Natural killer cell treated with Interleukin-12 subunit alpha and Interleukin-12 subunit beta and Interleukin-15 and Interleukin-18, amount 100 ng/mL, for 72 hours (primary cell): ENCODE measurements around the gene ERG28. TPM values are rescaled to one million over a fixed set of nuclear protein-coding genes. Genes with fewer than 3 reads are reported as not detected.

Source experiments
- ATAC-seq, 2 donors: fragments of 150-1000 bp; cut with Tn5 transposase in 1 of 2; sonication (Bioruptor Pico), chemical (Tn5 transposase) in 1 of 2; 2 replicates each; pipeline ENCODE4 v1.10.0; 2021
- DNase-seq: peaks from one replicate; pipeline ENCODE4 v3.0.0; 2022; ENCODE audit warnings: low spot score
- H3K27ac Mint-ChIP-seq, 2 donors: 1 replicate in 1 of 2; 2 replicates in 1 of 2; pipeline ENCODE4 v1.8.0; 2022; ENCODE audit warnings: mixed read lengths in 2 of 2, mild to moderate bottlenecking in 1 of 2, moderate library complexity in 1 of 2
- H3K27me3 Mint-ChIP-seq, 2 donors: 1 replicate in 1 of 2; 2 replicates in 1 of 2; pipeline ENCODE4 v1.8.0; 2022; ENCODE audit warnings: mixed read lengths in 2 of 2
- H3K36me3 Mint-ChIP-seq: one replicate; pipeline ENCODE4 v1.8.0; 2022; ENCODE audit warnings: mixed read lengths
- H3K4me1 Mint-ChIP-seq, 2 donors: 1 replicate in 1 of 2; 2 replicates in 1 of 2; pipeline ENCODE4 v1.8.0; 2022; ENCODE audit warnings: low read depth in 2 of 2, mixed read lengths in 2 of 2, mild to moderate bottlenecking in 1 of 2
- H3K4me3 Mint-ChIP-seq: one replicate; pipeline ENCODE4 v1.8.0; 2022; ENCODE audit warnings: mixed read lengths
- H3K9me3 Mint-ChIP-seq: 2 replicates; pipeline ENCODE4 v1.8.0; 2022; ENCODE audit warnings: mixed read lengths
- total RNA-seq, 2 donors: library from RNA; stranded (reverse); gene quantifications; one replicate each; pipeline ENCODE4 v1.2.3, GENCODE V29; 2022

ERG28 gene
- total RNA-seq, 2 donors from 2014 or later = 17.8 to 18.3 TPM

GRCh38 chr14:75626863-75627262, 33.8 kb downstream of the ERG28 start:
- Mint-ChIP-seq H3K36me3 (no peaks in the 10 kb centered on the region), H3K27me3 (no peaks in the 10 kb centered on the region), H3K4me3 (no peak overlapping the region), H3K9me3 (no peaks in the 10 kb centered on the region), H3K27ac (no peak overlapping the region), H3K4me1 (no peaks in the 10 kb centered on the region)
- ATAC-seq (no peak), DNase-seq (no peak)

DNA sequence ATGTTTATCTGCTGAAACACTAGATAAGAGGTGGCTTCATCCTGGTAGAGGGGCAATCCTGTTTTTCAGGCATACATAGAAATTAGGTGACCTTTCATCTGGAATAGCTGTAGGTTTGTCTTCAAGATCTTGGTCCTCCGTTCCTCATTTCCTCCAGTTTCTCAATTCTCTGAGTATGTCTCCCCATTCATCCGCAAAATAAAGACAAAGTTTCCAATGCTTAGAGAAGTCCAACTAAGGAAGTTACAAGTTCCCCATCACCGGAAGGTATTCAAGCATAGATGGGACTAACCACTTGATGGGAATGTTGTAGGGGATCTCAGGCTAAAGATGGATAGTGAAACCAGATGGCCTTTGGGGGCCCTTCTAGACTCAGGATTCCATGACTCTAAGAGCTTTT, 34.3 kb downstream of the ERG28 start:
- H3K27ac Mint-ChIP-seq = no peak overlapping the region
- ATAC-seq = no peak
- no peaks in the 10 kb centered on the region for H3K9me3 Mint-ChIP-seq
- H3K27me3 Mint-ChIP-seq = no peaks in the 10 kb centered on the region
- H3K4me3 Mint-ChIP-seq = no peak overlapping the region
- no peaks in the 10 kb centered on the region for H3K36me3 Mint-ChIP-seq
- no peaks in the 10 kb centered on the region for H3K4me1 Mint-ChIP-seq
- DNase-seq = no peak

- no peaks in the 10 kb centered on the region for H3K36me3 Mint-ChIP-seq
- ATAC-seq (no peak), DNase-seq (no peak)
- no peaks in the 10 kb centered on the region for H3K9me3 Mint-ChIP-seq
- H3K4me3 Mint-ChIP-seq = no peak overlapping the region
- H3K4me1 Mint-ChIP-seq = no peaks in the 10 kb centered on the region
- H3K27ac Mint-ChIP-seq = no peak overlapping the region
- no peaks in the 10 kb centered on the region for H3K27me3 Mint-ChIP-seq
Observed at GRCh38 chr14:75625034-75625433, 35.6 kb downstream of the ERG28 start.

- DNase-seq (no peak), ATAC-seq (no peak)
- Mint-ChIP-seq H3K4me1 (peaks cover 0 to 5% of the 10 kb centered on the region in 2 donors), H3K4me3 (no peak overlapping the region), H3K36me3 (no peaks in the 10 kb centered on the region), H3K27me3 (no peaks in the 10 kb centered on the region), H3K27ac (no peak overlapping the region), H3K9me3 (no peaks in the 10 kb centered on the region)
Observed at GRCh38 chr14:75619548-75619947, 41.1 kb downstream of the ERG28 start.

GRCh38 chr14:75615200-75615599, 45.5 kb downstream of the ERG28 start:
- Mint-ChIP-seq H3K27me3 (no peaks in the 10 kb centered on the region), H3K4me1 (peaks cover 0 to 12% of the 10 kb centered on the region in 2 donors), H3K4me3 (no peak overlapping the region), H3K27ac (no peak overlapping the region), H3K36me3 (no peaks in the 10 kb centered on the region), H3K9me3 (peaks cover 3% of the 10 kb centered on the region)
- ATAC-seq (no peak), DNase-seq (no peak)

- DNase-seq (no peak), ATAC-seq (no peak)
- H3K9me3 Mint-ChIP-seq = peaks cover 3% of the 10 kb centered on the region
- H3K27me3 Mint-ChIP-seq = no peaks in the 10 kb centered on the region
- no peak overlapping the region for H3K4me3 Mint-ChIP-seq
- H3K27ac Mint-ChIP-seq = no peak overlapping the region
- H3K4me1 Mint-ChIP-seq = peaks cover 0 to 12% of the 10 kb centered on the region in 2 donors
- H3K36me3 Mint-ChIP-seq = no peaks in the 10 kb centered on the region
Observed at GRCh38 chr14:75614179-75614578, 46.5 kb downstream of the ERG28 start.

GRCh38 chr14:75612157-75612556, 48.5 kb downstream of the ERG28 start:
- H3K36me3 Mint-ChIP-seq = peaks cover 5% of the 10 kb centered on the region
- H3K9me3 Mint-ChIP-seq = peaks cover 8% of the 10 kb centered on the region

DNA sequence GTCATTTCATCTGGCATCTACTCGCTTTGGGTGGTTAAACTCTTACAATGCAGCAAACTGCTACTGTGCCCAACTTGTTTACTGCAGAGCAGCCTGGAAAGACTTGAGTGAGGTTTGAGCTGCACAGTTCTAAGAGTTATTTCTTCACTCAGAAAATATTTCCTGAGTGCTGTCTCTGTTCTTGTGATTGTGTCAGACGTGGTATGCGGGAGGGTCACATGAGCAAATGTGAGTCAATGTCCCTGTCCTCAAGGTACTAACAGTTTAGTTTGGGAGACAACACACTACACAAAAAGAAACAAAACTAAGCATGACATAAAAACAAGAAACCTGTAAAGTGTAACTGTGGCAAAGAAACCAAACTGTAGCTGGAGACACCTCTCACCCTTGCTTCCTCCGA, 49.8 kb downstream of the ERG28 start:
- ATAC-seq = no peak
- Mint-ChIP-seq H3K27me3 (no peaks in the 10 kb centered on the region), H3K9me3 (peaks cover 8% of the 10 kb centered on the region), H3K36me3 (peaks cover 6% of the 10 kb centered on the region), H3K4me3 (no peak overlapping the region), H3K27ac (no peak overlapping the region), H3K4me1 (peaks cover 0 to 12% of the 10 kb centered on the region in 2 donors)
- no peak for DNase-seq

More at GRCh38 chr14:75612157-75612556, 48.5 kb downstream of the ERG28 start:
- Mint-ChIP-seq H3K4me3 (no peak overlapping the region), H3K27ac (no peak overlapping the region), H3K27me3 (no peaks in the 10 kb centered on the region), H3K4me1 (peaks cover 0 to 12% of the 10 kb centered on the region in 2 donors)
- no peak for ATAC-seq
- no peak for DNase-seq

DNA sequence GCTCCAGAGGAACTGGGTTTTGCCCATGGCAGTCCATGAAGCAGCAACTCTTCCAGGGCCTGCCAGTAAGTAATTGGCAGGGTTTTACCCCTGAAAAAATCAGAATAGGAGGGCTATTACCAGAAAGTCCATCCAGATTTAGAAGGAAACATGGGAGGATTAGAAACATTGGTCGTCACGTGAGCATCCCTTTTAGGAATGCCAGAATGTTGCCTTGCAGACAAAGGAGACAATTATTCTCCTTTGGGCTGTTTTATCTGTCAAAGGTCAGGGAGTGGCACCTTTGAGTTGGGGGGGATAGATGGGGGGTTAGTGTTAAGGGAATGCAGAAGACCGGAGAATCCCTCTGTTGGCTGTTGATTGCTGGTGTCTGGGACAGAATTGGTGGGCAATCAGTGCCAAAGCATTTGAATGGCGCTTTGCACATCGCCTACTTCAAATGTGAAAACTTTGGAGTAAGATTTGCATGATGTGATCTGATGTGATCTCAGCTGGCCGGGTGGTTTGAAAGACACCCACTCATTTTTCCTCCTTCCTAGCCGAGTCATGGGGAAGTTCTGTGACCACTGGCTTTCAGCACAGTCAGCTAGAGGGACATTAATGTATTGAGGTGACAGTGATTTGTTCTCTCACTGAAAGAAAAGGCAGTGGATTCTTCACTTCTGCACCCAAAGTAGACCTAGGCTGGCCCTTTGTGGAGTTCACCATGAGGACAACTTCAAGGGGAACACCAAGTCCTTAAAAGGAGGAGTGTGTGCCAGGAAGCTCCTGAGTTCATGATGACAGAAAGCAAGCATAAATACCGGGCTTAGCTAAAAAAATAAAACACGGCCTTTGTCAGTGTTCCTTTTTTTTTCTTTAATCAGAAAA, 50.8 kb downstream of the ERG28 start:
- peaks cover 0 to 9% of the 10 kb centered on the region in 2 donors for H3K4me1 Mint-ChIP-seq
- no peak overlapping the region for H3K27ac Mint-ChIP-seq
- ATAC-seq (no peak), DNase-seq (no peak)
- peaks cover 6% of the 10 kb centered on the region for H3K36me3 Mint-ChIP-seq
- H3K9me3 Mint-ChIP-seq = peaks cover 8% of the 10 kb centered on the region
- no peak overlapping the region for H3K4me3 Mint-ChIP-seq
- H3K27me3 Mint-ChIP-seq = no peaks in the 10 kb centered on the region

GRCh38 chr14:75609116-75609515, 51.6 kb downstream of the ERG28 start:
- H3K4me3 Mint-ChIP-seq = no peak overlapping the region
- peaks cover 6% of the 10 kb centered on the region for H3K36me3 Mint-ChIP-seq
- ATAC-seq = no peak
- DNase-seq = no peak
- H3K9me3 Mint-ChIP-seq = peaks cover 8% of the 10 kb centered on the region
- no peak overlapping the region for H3K27ac Mint-ChIP-seq
- H3K27me3 Mint-ChIP-seq = no peaks in the 10 kb centered on the region
- H3K4me1 Mint-ChIP-seq = peaks cover 0 to 9% of the 10 kb centered on the region in 2 donors

DNA sequence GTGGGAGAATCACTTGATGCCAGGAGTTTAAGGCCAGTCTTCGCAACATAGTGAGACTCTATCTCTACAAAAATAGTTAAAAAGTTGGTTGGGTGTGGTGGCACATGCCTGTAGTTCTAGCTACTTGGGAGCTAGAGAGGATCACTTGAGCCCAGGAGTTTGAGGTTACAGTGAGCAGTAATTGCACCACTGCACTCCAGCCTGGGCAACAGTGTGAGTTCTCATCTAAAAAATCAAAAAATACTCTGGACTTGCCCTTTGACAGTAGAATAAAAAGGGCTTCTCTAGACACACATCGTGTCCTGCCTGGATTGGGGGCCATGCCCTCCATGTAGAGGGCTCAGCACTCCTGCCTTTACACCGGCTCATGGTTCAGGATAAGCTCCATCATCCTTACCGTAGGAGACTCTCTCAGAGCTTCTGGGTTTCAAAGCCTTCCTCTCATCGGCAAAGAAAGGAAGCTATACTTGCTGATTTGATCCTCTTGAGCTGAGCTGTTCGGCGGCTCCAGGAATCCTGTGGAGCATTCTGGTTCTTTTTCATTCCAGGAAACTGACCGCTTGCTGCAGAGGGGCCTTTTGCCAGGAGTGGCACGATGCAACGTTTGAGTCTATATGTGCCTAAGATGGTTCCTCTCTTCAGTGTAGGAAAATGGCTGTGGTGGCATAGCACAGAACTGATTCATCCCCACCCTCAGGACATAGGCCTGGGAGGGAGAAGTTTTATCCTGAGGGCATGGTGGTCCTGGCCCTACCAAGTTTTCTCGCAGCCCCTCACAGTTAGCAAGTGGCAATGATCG, 52.6 kb downstream of the ERG28 start:
- peaks cover 6% of the 10 kb centered on the region for H3K36me3 Mint-ChIP-seq
- no peak overlapping the region for H3K27ac Mint-ChIP-seq
- DNase-seq (no peak), ATAC-seq (no peak)
- H3K27me3 Mint-ChIP-seq = no peaks in the 10 kb centered on the region
- no peak overlapping the region for H3K4me3 Mint-ChIP-seq
- peaks cover 0 to 9% of the 10 kb centered on the region in 2 donors for H3K4me1 Mint-ChIP-seq
- peaks cover 8% of the 10 kb centered on the region for H3K9me3 Mint-ChIP-seq

- ATAC-seq = no peak
- peaks cover 6% of the 10 kb centered on the region for H3K36me3 Mint-ChIP-seq
Observed at GRCh38 chr14:75607044-75607443, 53.6 kb downstream of the ERG28 start.

DNA sequence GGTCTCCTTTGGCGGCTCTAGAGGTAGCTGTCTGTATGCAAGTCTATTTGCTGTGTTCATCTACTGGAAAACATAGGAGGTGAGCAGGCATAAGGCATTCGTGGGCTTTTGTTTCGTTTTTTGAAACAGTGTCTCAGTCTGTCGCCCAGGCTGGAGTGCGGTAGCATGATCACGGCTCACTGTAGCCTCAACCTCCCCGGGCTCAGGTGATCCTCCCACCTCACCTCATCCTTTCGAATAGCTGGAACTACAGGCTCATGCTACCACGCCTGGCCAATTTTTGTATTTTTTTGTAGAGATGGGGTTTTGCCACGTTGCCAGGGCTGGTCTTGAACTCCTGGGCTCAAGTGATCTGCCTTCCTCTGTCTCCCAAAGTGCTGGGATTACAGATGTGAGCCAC, 54.8 kb downstream of the ERG28 start:
- DNase-seq (no peak), ATAC-seq (no peak)
- Mint-ChIP-seq H3K27ac (no peak overlapping the region), H3K4me3 (no peak overlapping the region), H3K4me1 (peaks cover 0 to 6% of the 10 kb centered on the region in 2 donors), H3K36me3 (peaks cover 6% of the 10 kb centered on the region), H3K27me3 (no peaks in the 10 kb centered on the region), H3K9me3 (peaks cover 5% of the 10 kb centered on the region)

More at GRCh38 chr14:75607044-75607443, 53.6 kb downstream of the ERG28 start:
- peaks cover 5% of the 10 kb centered on the region for H3K9me3 Mint-ChIP-seq
- DNase-seq = no peak
- peaks cover 0 to 7% of the 10 kb centered on the region in 2 donors for H3K4me1 Mint-ChIP-seq
- no peaks in the 10 kb centered on the region for H3K27me3 Mint-ChIP-seq
- H3K27ac Mint-ChIP-seq = no peak overlapping the region
- no peak overlapping the region for H3K4me3 Mint-ChIP-seq
